Esophagus squamous epithelium (tissue), 5 donors: ENCODE results near the gene MOXD1. TPM values are rescaled to one million over a fixed set of nuclear protein-coding genes. Genes with fewer than 3 reads are reported as not detected.

Experiments
- DNase-seq: peaks from one replicate; lab custom pipeline; 2025; lab: John Stamatoyannopoulos, UW
- H3K27ac ChIP-seq, 4 donors: fragments of 200-600 bp; sonication (generic); one replicate each; pipeline ENCODE4 v1.5.1; 2016 to 2019; ENCODE audit warnings: mild to moderate bottlenecking in 1 of 4
- H3K27me3 ChIP-seq, 4 donors: fragments of 200-600 bp; sonication (generic); 1 replicate in 3 of 4; 2 replicates in 1 of 4; pipeline versions ENCODE4 v1.5.1 to v1.6.0; 2017 to 2021; ENCODE audit warnings: antibody characterized with exemption in 1 of 4
- H3K36me3 ChIP-seq, 3 donors: fragments of 200-600 bp; sonication (generic); one replicate each; pipeline ENCODE4 v1.5.1; 2016 to 2019
- H3K4me1 ChIP-seq, 3 donors: fragments of 200-600 bp; sonication (generic); one replicate each; pipeline ENCODE4 v1.5.1; 2017 to 2019
- H3K4me3 ChIP-seq, 4 donors: fragments of 200-600 bp; sonication (generic); 1 replicate in 3 of 4; 2 replicates in 1 of 4; pipeline ENCODE4 v1.5.1; 2016 to 2019; ENCODE audit warnings: mild to moderate bottlenecking in 2 of 4, moderate library complexity in 1 of 4
- H3K9me3 ChIP-seq, 3 donors: fragments of 200-600 bp; sonication (generic); one replicate each; pipeline ENCODE4 v1.5.1; 2016 to 2019
- POLR2A ChIP-seq, 4 donors: fragments of 450-650 bp; IDR thresholded peaks; one replicate each; pipeline ENCODE4 v1.6.1; 2017; ENCODE audit warnings: antibody characterized with exemption in 4 of 4, mild to moderate bottlenecking in 4 of 4, moderate library complexity in 3 of 4
- WGBS, 2 donors: methylation state at CpG; one replicate each; pipeline ENCODE4 v1.1.5; 2018; 5-methylcytosine and 5-hydroxymethylcytosine counted together
- intact Hi-C: fragments of 100-400 bp; cut with DNase I; formaldehyde crosslinking; loops from one replicate; pipeline ENCODE4 v1.15.0; 2022
- total RNA-seq, 4 donors: library from RNA; depleted of rRNA; stranded (reverse); fragments of >200 nt; gene quantifications; one replicate each; pipeline ENCODE4 v1.1.0, GENCODE V29; 2016
- TF ChIP-seq, protein P1 (sequence below), 6 experiments: fragments of 450-650 bp in 4 of 6; fragments of 200-600 bp in 2 of 6; sonication (generic) in 2 of 6; IDR thresholded peaks; one replicate each; pipeline ENCODE4 v1.5.1; 2016 to 2019; ENCODE audit warnings: antibody characterized with exemption in 6 of 6, mild to moderate bottlenecking in 4 of 6, moderate library complexity in 4 of 6
- donor health status: DM: yes; HTN: yes; CAD: no.

The MOXD1 gene
- 10 to 100 TPM; 11.9 to 59.2 (median 25.0) TPM for total RNA-seq

DNA sequence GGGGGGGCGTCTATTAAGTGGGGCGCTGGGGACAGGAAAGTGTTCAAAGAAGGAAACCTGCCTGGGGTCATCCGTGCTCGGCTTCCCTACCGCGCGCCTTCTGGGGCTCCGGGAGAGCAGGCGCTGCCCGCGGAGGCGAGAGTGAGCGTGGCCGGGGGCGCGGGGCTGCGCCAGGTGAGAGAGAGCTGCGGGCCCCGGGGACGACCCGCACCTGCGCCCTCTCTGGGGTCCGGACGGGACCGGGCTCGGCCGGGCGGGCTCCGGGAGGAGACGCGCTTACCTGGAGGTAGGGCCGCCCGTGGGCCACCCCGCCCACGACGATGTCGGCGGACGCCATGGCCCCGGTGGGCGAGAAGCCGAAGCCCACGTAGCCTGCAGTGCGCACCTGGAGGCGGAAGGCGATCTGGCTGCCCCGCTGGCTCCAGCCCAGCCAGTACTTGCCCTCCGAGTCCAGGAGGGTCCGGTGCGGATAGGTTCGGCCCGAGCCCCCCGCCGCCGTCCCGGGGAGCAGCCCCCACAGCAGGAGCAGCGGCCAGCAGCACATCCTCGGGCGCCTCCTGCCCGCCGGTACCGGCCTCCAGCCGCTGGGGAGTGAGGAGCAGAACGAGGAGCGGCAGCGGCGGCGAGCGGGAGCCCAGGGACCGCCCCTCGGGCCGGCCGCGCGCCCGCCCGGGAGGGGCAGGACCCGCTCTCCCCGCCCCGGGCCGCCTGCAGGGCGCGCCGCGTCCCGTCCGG lies at the start of gene MOXD1:
Gene MOXD1, minus strand, starts transcription at position 593 of the 735 bp plus-strand sequence. Its CDS starts 49 bp downstream, at position 544.
- Histone ChIP-seq H3K9me3 (no peaks in the 10 kb centered on the region), H3K4me3 (peak within 1 kb of the TSS; percentile 70 to 80 (median 74)), H3K27ac (peak within 1 kb of the TSS; percentile 84 to 88 (median 85)), H3K36me3 (no peaks in the 10 kb centered on the region), H3K4me1 (peaks cover 6 to 34% (median 7%) of the 10 kb centered on the region in 3 donors), H3K27me3 (peaks cover 0 to 36% (median 0%) of the 10 kb centered on the region in 4 donors)
- intact Hi-C loops: no loop called here
- TF ChIP-seq, protein P1, sequence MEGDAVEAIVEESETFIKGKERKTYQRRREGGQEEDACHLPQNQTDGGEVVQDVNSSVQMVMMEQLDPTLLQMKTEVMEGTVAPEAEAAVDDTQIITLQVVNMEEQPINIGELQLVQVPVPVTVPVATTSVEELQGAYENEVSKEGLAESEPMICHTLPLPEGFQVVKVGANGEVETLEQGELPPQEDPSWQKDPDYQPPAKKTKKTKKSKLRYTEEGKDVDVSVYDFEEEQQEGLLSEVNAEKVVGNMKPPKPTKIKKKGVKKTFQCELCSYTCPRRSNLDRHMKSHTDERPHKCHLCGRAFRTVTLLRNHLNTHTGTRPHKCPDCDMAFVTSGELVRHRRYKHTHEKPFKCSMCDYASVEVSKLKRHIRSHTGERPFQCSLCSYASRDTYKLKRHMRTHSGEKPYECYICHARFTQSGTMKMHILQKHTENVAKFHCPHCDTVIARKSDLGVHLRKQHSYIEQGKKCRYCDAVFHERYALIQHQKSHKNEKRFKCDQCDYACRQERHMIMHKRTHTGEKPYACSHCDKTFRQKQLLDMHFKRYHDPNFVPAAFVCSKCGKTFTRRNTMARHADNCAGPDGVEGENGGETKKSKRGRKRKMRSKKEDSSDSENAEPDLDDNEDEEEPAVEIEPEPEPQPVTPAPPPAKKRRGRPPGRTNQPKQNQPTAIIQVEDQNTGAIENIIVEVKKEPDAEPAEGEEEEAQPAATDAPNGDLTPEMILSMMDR (IDR thresholded peaks at IDR 0.05): peak in 2 of 6 experiments; percentile 5 to 26
- TF ChIP-seq POLR2A (IDR thresholded peaks at IDR 0.05): peak in 2 of 4 donors; percentile 44 to 77
- WGBS, 2 donors: no CpG with 5 or more reads among the region's 87 CpGs
- no peak for DNase-seq

GRCh38 chr6:132446855-132447241 lies 45.6 kb upstream of the MOXD1 start:
- peaks cover 0 to 18% (median 0%) of the 10 kb centered on the region in 3 donors for H3K36me3 ChIP-seq
- 86 to 93% methylated on average over 5 of the region's 5 CpGs for WGBS, 2 donors
- DNase-seq: no peak
- H3K27ac ChIP-seq: no peak overlapping the region
- no peak overlapping the region for H3K4me3 ChIP-seq
- no peaks in the 10 kb centered on the region for H3K27me3 ChIP-seq
- peaks cover 0 to 12% (median 0%) of the 10 kb centered on the region in 3 donors for H3K9me3 ChIP-seq
- intact Hi-C loops: no loop called here
- TF ChIP-seq, protein P1 (IDR thresholded peaks at IDR 0.05): no peak
- TF ChIP-seq POLR2A (IDR thresholded peaks at IDR 0.05): no peak
- no peaks in the 10 kb centered on the region for H3K4me1 ChIP-seq

GRCh38 chr6:132446141-132446854 lies 45.0 kb upstream of the MOXD1 start:
- 83% methylated on average over 4 of the region's 4 CpGs for WGBS, 2 donors
- Histone ChIP-seq H3K27ac (no peak overlapping the region), H3K27me3 (no peaks in the 10 kb centered on the region), H3K4me1 (no peaks in the 10 kb centered on the region), H3K4me3 (no peak overlapping the region), H3K36me3 (peaks cover 0 to 13% (median 0%) of the 10 kb centered on the region in 3 donors), H3K9me3 (peaks cover 0 to 12% (median 0%) of the 10 kb centered on the region in 3 donors)
- TF ChIP-seq, protein P1 (IDR thresholded peaks at IDR 0.05): no peak
- TF ChIP-seq POLR2A (IDR thresholded peaks at IDR 0.05): no peak
- no peak for DNase-seq
- intact Hi-C loops: no loop called here

- intact Hi-C loops: no loop called here
- Histone ChIP-seq H3K27ac (no peak overlapping the region), H3K4me1 (no peaks in the 10 kb centered on the region), H3K4me3 (no peak overlapping the region), H3K36me3 (peaks cover 0 to 6% (median 0%) of the 10 kb centered on the region in 3 donors), H3K27me3 (no peaks in the 10 kb centered on the region), H3K9me3 (peaks cover 0 to 12% (median 0%) of the 10 kb centered on the region in 3 donors)
- DNase-seq: no peak
- no peak for TF ChIP-seq POLR2A (IDR thresholded peaks at IDR 0.05)
- TF ChIP-seq, protein P1 (IDR thresholded peaks at IDR 0.05): no peak
- 57 to 71% methylated on average over 3 of the region's 3 CpGs for WGBS, 2 donors
Observed at GRCh38 chr6:132445201-132445951, 44.1 kb upstream of the MOXD1 start.
